ENCODE data around the gene ELF4.

ELF4 gene

GRCh38 chrX:130047416-130047815 is 62.9 kb downstream of the ELF4 start:
- DNase-seq (ENCODE audit: low read depth) = no peak

GRCh38 chrX:130039847-130040246 is 70.5 kb downstream of the ELF4 start:
- DNase-seq (ENCODE audit: low read depth) = no peak

- DNase-seq (ENCODE audit: low read depth) = no peak
Measured at GRCh38 chrX:130034178-130034577, 76.1 kb downstream of the ELF4 start.

- no peak for DNase-seq (ENCODE audit: low read depth)
Measured at GRCh38 chrX:130032552-130032951, 77.7 kb downstream of the ELF4 start.

GRCh38 chrX:130030826-130031225 is 79.5 kb downstream of the ELF4 start:
- DNase-seq (ENCODE audit: low read depth) = no peak

GRCh38 chrX:130028196-130028595 is 82.1 kb downstream of the ELF4 start:
- DNase-seq (ENCODE audit: low read depth) = no peak

GRCh38 chrX:130027569-130027968 is 82.7 kb downstream of the ELF4 start:
- DNase-seq (ENCODE audit: low read depth) = no peak

- DNase-seq (ENCODE audit: low read depth) = no peak
Measured at GRCh38 chrX:130025256-130025655, 85.0 kb downstream of the ELF4 start.

GRCh38 chrX:130024127-130024526 is 86.2 kb downstream of the ELF4 start:
- DNase-seq (ENCODE audit: low read depth) = no peak

GRCh38 chrX:130020661-130021324 is 89.5 kb downstream of the ELF4 start:
- no peak for DNase-seq (ENCODE audit: low read depth)

GRCh38 chrX:130018143-130018542 is 92.2 kb downstream of the ELF4 start:
- DNase-seq (ENCODE audit: low read depth) = no peak

GRCh38 chrX:130015181-130015580 is 95.1 kb downstream of the ELF4 start:
- DNase-seq (ENCODE audit: low read depth) = no peak
